ENCODE measurements around the gene GRB10. TPM values are rescaled to one million over a fixed set of nuclear protein-coding genes. Genes with fewer than 3 reads are reported as not detected.
"Not testable (repeated sequence)": the region's sequence is repeated elsewhere in the genome, so short reads cannot be mapped to it uniquely, and the experiment has no call there.

GRB10 gene
- total RNA-seq, 1 donor from 2014 or later: 58.6 TPM

GRCh38 chr7:50552921-50553320 lies 229.8 kb downstream of the GRB10 start:
- DNase-seq (no peak), ATAC-seq (peak; percentile 73)
- H3K4me1 ChIP-seq: peaks cover 5% of the 10 kb centered on the region

DNA sequence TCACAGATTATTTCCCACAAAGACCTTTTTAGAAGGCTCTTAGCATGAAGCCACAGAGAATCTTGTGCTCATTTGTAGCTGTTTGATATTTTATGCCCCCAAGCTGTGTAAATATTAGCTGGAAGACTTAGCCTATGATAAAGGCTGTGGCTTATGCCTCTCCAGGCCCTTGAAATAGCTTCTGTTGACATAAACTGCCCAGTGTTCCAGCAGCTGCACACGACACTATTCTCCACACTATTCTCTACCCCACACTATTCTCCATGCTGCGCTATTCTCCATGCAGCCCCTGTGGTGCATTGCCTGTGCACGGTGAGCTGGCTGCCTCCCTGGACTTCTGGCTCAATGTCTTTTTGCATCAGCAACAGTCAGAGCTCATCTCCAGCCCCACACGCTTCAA lies 230.6 kb downstream of the GRB10 start:
- TF ChIP-seq, protein P1, sequence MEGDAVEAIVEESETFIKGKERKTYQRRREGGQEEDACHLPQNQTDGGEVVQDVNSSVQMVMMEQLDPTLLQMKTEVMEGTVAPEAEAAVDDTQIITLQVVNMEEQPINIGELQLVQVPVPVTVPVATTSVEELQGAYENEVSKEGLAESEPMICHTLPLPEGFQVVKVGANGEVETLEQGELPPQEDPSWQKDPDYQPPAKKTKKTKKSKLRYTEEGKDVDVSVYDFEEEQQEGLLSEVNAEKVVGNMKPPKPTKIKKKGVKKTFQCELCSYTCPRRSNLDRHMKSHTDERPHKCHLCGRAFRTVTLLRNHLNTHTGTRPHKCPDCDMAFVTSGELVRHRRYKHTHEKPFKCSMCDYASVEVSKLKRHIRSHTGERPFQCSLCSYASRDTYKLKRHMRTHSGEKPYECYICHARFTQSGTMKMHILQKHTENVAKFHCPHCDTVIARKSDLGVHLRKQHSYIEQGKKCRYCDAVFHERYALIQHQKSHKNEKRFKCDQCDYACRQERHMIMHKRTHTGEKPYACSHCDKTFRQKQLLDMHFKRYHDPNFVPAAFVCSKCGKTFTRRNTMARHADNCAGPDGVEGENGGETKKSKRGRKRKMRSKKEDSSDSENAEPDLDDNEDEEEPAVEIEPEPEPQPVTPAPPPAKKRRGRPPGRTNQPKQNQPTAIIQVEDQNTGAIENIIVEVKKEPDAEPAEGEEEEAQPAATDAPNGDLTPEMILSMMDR (IDR thresholded peaks at IDR 0.05): no peak
- H3K4me1 ChIP-seq: peaks cover 5% of the 10 kb centered on the region
- peak; percentile 86 for ATAC-seq
- no peak overlapping the region for H3K4me3 ChIP-seq
- DNase-seq: no peak
- intact Hi-C loops (cut with DNase I): no loop called here
- H3K36me3 ChIP-seq: no peaks in the 10 kb centered on the region
- H3K27ac ChIP-seq: no peak overlapping the region
- no peaks in the 10 kb centered on the region for H3K27me3 ChIP-seq
- no peaks in the 10 kb centered on the region for H3K9me3 ChIP-seq

More at GRCh38 chr7:50552921-50553320, 229.8 kb downstream of the GRB10 start:
- H3K27me3 ChIP-seq: no peaks in the 10 kb centered on the region
- TF ChIP-seq, protein P1 (IDR thresholded peaks at IDR 0.05): no peak
- no peak overlapping the region for H3K4me3 ChIP-seq
- intact Hi-C loops (cut with DNase I): no loop called here
- no peaks in the 10 kb centered on the region for H3K36me3 ChIP-seq
- H3K27ac ChIP-seq: no peak overlapping the region
- H3K9me3 ChIP-seq: no peaks in the 10 kb centered on the region

DNA sequence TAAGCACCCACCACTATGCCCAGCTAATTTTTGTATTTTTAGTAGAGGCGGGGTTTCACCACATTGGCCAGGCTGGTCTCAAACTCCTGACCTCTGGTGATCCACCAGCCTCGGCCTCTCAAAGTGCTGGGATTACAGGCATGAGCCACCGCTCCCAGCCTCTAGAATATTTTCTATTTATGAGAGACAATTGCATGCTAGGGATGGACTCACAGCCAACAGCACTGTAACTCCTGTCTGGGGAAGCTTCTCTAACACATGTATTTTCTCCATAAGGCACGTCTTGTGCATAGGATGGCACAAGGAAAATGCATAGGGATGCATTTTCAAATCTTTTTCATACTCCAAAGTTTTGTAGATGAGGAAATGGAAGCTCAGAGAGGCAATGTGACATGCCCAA lies 237.1 kb downstream of the GRB10 start:
- DNase-seq; H3K27me3 ChIP-seq; H3K36me3 ChIP-seq; H3K27ac ChIP-seq; H3K4me3 ChIP-seq; intact Hi-C loops (cut with DNase I); ATAC-seq; H3K4me1 ChIP-seq; H3K9me3 ChIP-seq: not testable (repeated sequence)

DNA sequence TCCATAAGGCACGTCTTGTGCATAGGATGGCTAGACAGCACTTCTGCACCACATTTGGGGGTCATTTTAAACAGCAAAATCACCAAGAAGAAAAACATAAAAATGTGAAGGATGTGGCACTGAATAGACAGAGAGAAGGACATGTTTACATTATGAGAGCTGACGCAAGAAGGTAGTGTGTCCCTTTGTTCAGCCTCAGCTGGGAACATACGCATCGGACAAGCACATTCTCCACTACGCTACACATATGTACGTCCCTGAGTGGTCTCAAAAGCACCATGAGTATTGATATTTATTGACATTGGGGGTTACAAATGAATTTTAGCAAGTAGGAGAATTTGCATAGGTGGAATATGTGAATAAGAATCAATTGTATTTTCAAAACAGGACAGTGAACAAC lies 237.7 kb downstream of the GRB10 start:
- ATAC-seq: no peak
- Histone ChIP-seq H3K4me3 (no peak overlapping the region), H3K27me3 (no peaks in the 10 kb centered on the region), H3K4me1 (no peaks in the 10 kb centered on the region), H3K27ac (no peak overlapping the region), H3K36me3 (no peaks in the 10 kb centered on the region), H3K9me3 (no peaks in the 10 kb centered on the region)
- TF ChIP-seq, protein P1 (IDR thresholded peaks at IDR 0.05): no peak
- no peak for DNase-seq
- intact Hi-C loops (cut with DNase I): no loop called here

- Histone ChIP-seq H3K27me3 (no peaks in the 10 kb centered on the region), H3K9me3 (no peaks in the 10 kb centered on the region), H3K27ac (no peak overlapping the region), H3K4me1 (no peaks in the 10 kb centered on the region), H3K4me3 (no peak overlapping the region), H3K36me3 (no peaks in the 10 kb centered on the region)
- DNase-seq (no peak), ATAC-seq (no peak)
- intact Hi-C loops (cut with DNase I): no loop called here
- TF ChIP-seq, protein P1 (IDR thresholded peaks at IDR 0.05): no peak
Measured at GRCh38 chr7:50543776-50544442, 238.8 kb downstream of the GRB10 start.

- no peaks in the 10 kb centered on the region for H3K27me3 ChIP-seq
- H3K4me1 ChIP-seq: no peaks in the 10 kb centered on the region
- DNase-seq (no peak), ATAC-seq (no peak)
- H3K9me3 ChIP-seq: no peaks in the 10 kb centered on the region
- H3K27ac ChIP-seq: no peak overlapping the region
- no peaks in the 10 kb centered on the region for H3K36me3 ChIP-seq
- H3K4me3 ChIP-seq: no peak overlapping the region
- intact Hi-C loops (cut with DNase I): no loop called here
- TF ChIP-seq, protein P1 (IDR thresholded peaks at IDR 0.05): no peak
Measured at GRCh38 chr7:50542132-50542531, 240.6 kb downstream of the GRB10 start.

All from upper lobe of right lung (tissue), 1 donor.